NCI-H510A treated with DMSO at 0.1 percent for 48 hours (cell line): ENCODE measurements around the gene PCK1.

Experiments
- DNase-seq: peaks from one replicate; lab custom pipeline; 2025; lab: John Stamatoyannopoulos, UW

PCK1 gene

GRCh38 chr20:57576617-57577550 lies 16.0 kb downstream of the PCK1 start:
- no peak for DNase-seq

GRCh38 chr20:57577679-57578475 lies 17.0 kb downstream of the PCK1 start:
- DNase-seq: no peak

- DNase-seq: no peak
These were observed 17.7 kb downstream of the PCK1 start for GRCh38 chr20:57578476-57579165.

GRCh38 chr20:57579331-57579897 lies 18.5 kb downstream of the PCK1 start:
- no peak for DNase-seq

GRCh38 chr20:57579898-57580447 lies 19.1 kb downstream of the PCK1 start:
- DNase-seq: no peak

GRCh38 chr20:57580478-57581201 lies 19.7 kb downstream of the PCK1 start:
- DNase-seq: no peak

- DNase-seq: no peak
These were observed 20.5 kb downstream of the PCK1 start for GRCh38 chr20:57581202-57582028.

GRCh38 chr20:57582029-57582378 lies 21.1 kb downstream of the PCK1 start:
- no peak for DNase-seq

- DNase-seq: no peak
These were observed 21.8 kb downstream of the PCK1 start for GRCh38 chr20:57582432-57583288.

GRCh38 chr20:57583289-57584257 lies 22.7 kb downstream of the PCK1 start:
- DNase-seq: no peak

GRCh38 chr20:57584768-57585461 lies 24.0 kb downstream of the PCK1 start:
- DNase-seq: no peak

GRCh38 chr20:57585466-57586213 lies 24.7 kb downstream of the PCK1 start:
- no peak for DNase-seq

- no peak for DNase-seq
These were observed 25.5 kb downstream of the PCK1 start for GRCh38 chr20:57586370-57586793.

GRCh38 chr20:57586943-57587277 lies 26.0 kb downstream of the PCK1 start:
- no peak for DNase-seq

GRCh38 chr20:57587278-57587988 lies 26.5 kb downstream of the PCK1 start:
- no peak for DNase-seq

- DNase-seq: no peak
These were observed 27.1 kb downstream of the PCK1 start for GRCh38 chr20:57587989-57588377.
